AG04449 (cell line): ENCODE data around the gene KLK5.
"Not testable (repeated sequence)": the region's sequence is repeated elsewhere in the genome, so short reads cannot be mapped to it uniquely, and the experiment has no call there.

Experiments
- CTCF ChIA-PET: fragments of 350-600 bp; formaldehyde crosslinking; extraction: SDS; loops from one replicate; lab custom pipeline; 2021; ENCODE audit warnings: antibody characterized with exemption; lab: Yijun Ruan, JAX
- POLR2A ChIA-PET: fragments of 400-600, 350-600 bp; formaldehyde crosslinking; extraction: SDS; loops from one replicate; lab custom pipeline; 2020; ENCODE audit warnings: antibody characterized with exemption, inconsistent platforms; lab: Yijun Ruan, JAX
- DNase-seq: peaks from one replicate; pipeline ENCODE4 v3.0.0-alpha.2; 2010; ENCODE audit warnings: low read depth, low spot score
- H3K4me3 ChIP-seq: 2 replicates; pipeline ENCODE4 v1.5.1; 2011; ENCODE audit warnings: low read depth, mild to moderate bottlenecking, control low read depth, low read length
- CTCF ChIP-seq: IDR thresholded peaks from one replicate; pipeline ENCODE4 v1.5.1; 2011; ENCODE audit warnings: mild to moderate bottlenecking, moderate library complexity, low read length, control low read depth, inconsistent platforms; ENCODE audit not compliant: insufficient read depth; ENCODE audit errors: missing control alignments

KLK5 gene

GRCh38 chr19:50998061-50998460 is 45.2 kb upstream of the KLK5 start:
- no peak for TF ChIP-seq CTCF
- ChIA-PET POLR2A (no interaction called here), CTCF (no interaction called here)
- no peak overlapping the region for H3K4me3 ChIP-seq
- no peak for DNase-seq

- DNase-seq: no peak
- POLR2A ChIA-PET: no interaction called here
- no peak overlapping the region for H3K4me3 ChIP-seq
- TF ChIP-seq CTCF: no peak
- CTCF ChIA-PET: interaction anchor here (1.3 kb wide), 1 partner anchor 27 kb away, joined by 3 read pairs; no protein-coding TSS in a partner anchor
Measured at GRCh38 chr19:50994129-50994528, 41.3 kb upstream of the KLK5 start.

- no peak for DNase-seq
- TF ChIP-seq CTCF: no peak
- CTCF ChIA-PET: no interaction called here
- POLR2A ChIA-PET: no interaction called here
- H3K4me3 ChIP-seq: no peak overlapping the region
Measured at GRCh38 chr19:50992666-50993035, 39.8 kb upstream of the KLK5 start.

GRCh38 chr19:50984416-50984815 is 31.6 kb upstream of the KLK5 start:
- DNase-seq, H3K4me3 ChIP-seq, POLR2A ChIA-PET, CTCF ChIA-PET: not testable (repeated sequence)

- ChIA-PET POLR2A (no interaction called here), CTCF (no interaction called here)
- H3K4me3 ChIP-seq: no peak within 1 kb of the TSS
- TF ChIP-seq CTCF: no peak
- DNase-seq: no peak
Measured at GRCh38 chr19:50983625-50984292, 30.9 kb upstream of the KLK5 start, which contains the start of gene KLK7. Gene KLK7, minus strand, starts transcription at chr19:50983917. Its CDS starts 1,518 bp downstream, at chr19:50982399.

- DNase-seq: no peak
- no peak for TF ChIP-seq CTCF
- ChIA-PET POLR2A (no interaction called here), CTCF (no interaction called here)
- no peak overlapping the region for H3K4me3 ChIP-seq
Measured at GRCh38 chr19:50982186-50982585, 29.3 kb upstream of the KLK5 start.

- TF ChIP-seq CTCF: no peak
- ChIA-PET CTCF (no interaction called here), POLR2A (no interaction called here)
- H3K4me3 ChIP-seq: no peak overlapping the region
- no peak for DNase-seq
Measured at GRCh38 chr19:50981587-50982146, 28.8 kb upstream of the KLK5 start.
